Activated CD4-positive, alpha-beta memory T cell treated with anti-CD3 and anti-CD28 coated beads for 36 hours (primary cell): ENCODE measurements around the gene EXOC3L4. TPM values are rescaled to one million over a fixed set of nuclear protein-coding genes. Genes with fewer than 3 reads are reported as not detected.
"Not testable (repeated sequence)": the region's sequence is repeated elsewhere in the genome, so short reads cannot be mapped to it uniquely, and the experiment has no call there.

Experiments
- CTCF ChIA-PET: fragments of 350-600 bp; sonication (Branson Sonifier 250); formaldehyde crosslinking; loops from one replicate; lab custom pipeline; 2021; ENCODE audit warnings: antibody characterized with exemption, inconsistent platforms; lab: Charles Lee
- POLR2A ChIA-PET: fragments of 350-600 bp; sonication (Branson Sonifier 250); formaldehyde crosslinking; loops from one replicate; lab custom pipeline; 2021; ENCODE audit warnings: antibody characterized with exemption; lab: Charles Lee
- DNase-seq: peaks from one replicate; pipeline ENCODE4 v3.0.0-alpha.2; 2020
- H3K27ac Mint-ChIP-seq: one replicate; pipeline ENCODE4 v1.8.0; 2021; ENCODE audit warnings: mixed read lengths
- H3K27me3 Mint-ChIP-seq: one replicate; pipeline ENCODE4 v1.8.0; 2021; ENCODE audit warnings: mixed read lengths
- H3K36me3 Mint-ChIP-seq: one replicate; pipeline ENCODE4 v1.8.0; 2021; ENCODE audit warnings: mixed read lengths
- H3K4me1 Mint-ChIP-seq: one replicate; pipeline ENCODE4 v1.8.0; 2021; ENCODE audit warnings: low read depth, mixed read lengths
- H3K4me3 Mint-ChIP-seq: one replicate; pipeline ENCODE4 v1.8.0; 2021; ENCODE audit warnings: mild to moderate bottlenecking, mixed read lengths
- H3K9me3 Mint-ChIP-seq: one replicate; pipeline ENCODE4 v1.8.0; 2021; ENCODE audit warnings: mixed read lengths
- intact Hi-C: fragments of 100-400 bp; cut with micrococcal nuclease; formaldehyde crosslinking; loops from one replicate; pipeline ENCODE4 v1.15.1; 2023
- total RNA-seq, 2 experiments: library from RNA; stranded (reverse); gene quantifications; one replicate each; pipeline ENCODE4 v1.2.3, GENCODE V29; 2021

Gene EXOC3L4
- total RNA-seq, 2 experiments from 2014 or later, result not detected

GRCh38 chr14:103143506-103143905 lies 49.0 kb downstream of the EXOC3L4 start:
- H3K9me3 Mint-ChIP-seq, result no peaks in the 10 kb centered on the region

GRCh38 chr14:103144085-103144484 lies 49.6 kb downstream of the EXOC3L4 start:
- CTCF ChIA-PET, result interaction anchor here (1.5 kb wide), 1 partner anchor 39 kb away, joined by 4 read pairs; no protein-coding TSS in a partner anchor
- Mint-ChIP-seq H3K4me3 (no peak overlapping the region), H3K27me3 (peaks cover 40% of the 10 kb centered on the region), H3K36me3 (no peaks in the 10 kb centered on the region), H3K27ac (no peak overlapping the region), H3K9me3 (no peaks in the 10 kb centered on the region), H3K4me1 (peaks cover 6% of the 10 kb centered on the region)
- DNase-seq, result no peak
- intact Hi-C loops, result no loop called here
- POLR2A ChIA-PET, result no interaction called here

More at GRCh38 chr14:103143506-103143905, 49.0 kb downstream of the EXOC3L4 start:
- H3K27ac Mint-ChIP-seq, result no peak overlapping the region
- H3K4me3 Mint-ChIP-seq, result no peak overlapping the region
- H3K36me3 Mint-ChIP-seq, result no peaks in the 10 kb centered on the region
- peaks cover 38% of the 10 kb centered on the region for H3K27me3 Mint-ChIP-seq
- CTCF ChIA-PET, result interaction anchor here (1.5 kb wide), 1 partner anchor 39 kb away, joined by 4 read pairs; no protein-coding TSS in a partner anchor
- DNase-seq, result no peak
- peaks cover 6% of the 10 kb centered on the region for H3K4me1 Mint-ChIP-seq
- POLR2A ChIA-PET, result no interaction called here
- intact Hi-C loops, result no loop called here

- Mint-ChIP-seq H3K4me1 (no peaks in the 10 kb centered on the region), H3K4me3 (no peak overlapping the region), H3K9me3 (no peaks in the 10 kb centered on the region), H3K36me3 (no peaks in the 10 kb centered on the region), H3K27me3 (peaks cover 29% of the 10 kb centered on the region), H3K27ac (no peak overlapping the region)
- CTCF ChIA-PET, result no interaction called here
- intact Hi-C loops, result no loop called here
- POLR2A ChIA-PET, result no interaction called here
- no peak for DNase-seq
Measured at GRCh38 chr14:103146141-103146709, 51.7 kb downstream of the EXOC3L4 start.

- Mint-ChIP-seq H3K4me3 (no peak overlapping the region), H3K27me3 (peaks cover 8% of the 10 kb centered on the region), H3K27ac (no peak overlapping the region), H3K36me3 (no peaks in the 10 kb centered on the region), H3K9me3 (no peaks in the 10 kb centered on the region), H3K4me1 (no peaks in the 10 kb centered on the region)
- ChIA-PET POLR2A (no interaction called here), CTCF (interaction anchor here (0.9 to 3.8 kb wide), 3 partner anchors 9 to 143 kb away, joined by 3 to 16 read pairs (median 4); no protein-coding TSS in a partner anchor)
- intact Hi-C loops, result no loop called here
- DNase-seq, result no peak
Measured at GRCh38 chr14:103149351-103150237, 55.1 kb downstream of the EXOC3L4 start.

GRCh38 chr14:103151270-103151945 lies 56.9 kb downstream of the EXOC3L4 start:
- no peaks in the 10 kb centered on the region for H3K36me3 Mint-ChIP-seq
- H3K4me3 Mint-ChIP-seq, result no peak overlapping the region
- H3K27me3 Mint-ChIP-seq, result peaks cover 6% of the 10 kb centered on the region
- H3K9me3 Mint-ChIP-seq, result no peaks in the 10 kb centered on the region
- CTCF ChIA-PET, result no interaction called here
- no peaks in the 10 kb centered on the region for H3K4me1 Mint-ChIP-seq
- DNase-seq, result no peak
- intact Hi-C loops, result no loop called here
- no peak overlapping the region for H3K27ac Mint-ChIP-seq
- POLR2A ChIA-PET, result no interaction called here

- Mint-ChIP-seq H3K4me1 (no peaks in the 10 kb centered on the region), H3K36me3 (no peaks in the 10 kb centered on the region), H3K9me3 (no peaks in the 10 kb centered on the region), H3K27ac (no peak overlapping the region), H3K4me3 (no peak overlapping the region), H3K27me3 (no peaks in the 10 kb centered on the region)
- CTCF ChIA-PET, result no interaction called here
- DNase-seq, result no peak
- intact Hi-C loops, result no loop called here
- POLR2A ChIA-PET, result no interaction called here
Measured at GRCh38 chr14:103155010-103155409, 60.5 kb downstream of the EXOC3L4 start.

- intact Hi-C loops, DNase-seq, H3K27ac Mint-ChIP-seq, H3K27me3 Mint-ChIP-seq, H3K4me3 Mint-ChIP-seq, CTCF ChIA-PET, H3K4me1 Mint-ChIP-seq, H3K9me3 Mint-ChIP-seq, H3K36me3 Mint-ChIP-seq, POLR2A ChIA-PET: not testable (repeated sequence)
Measured at GRCh38 chr14:103155416-103155815, 60.9 kb downstream of the EXOC3L4 start.

GRCh38 chr14:103155826-103156394 lies 61.4 kb downstream of the EXOC3L4 start:
- Mint-ChIP-seq H3K36me3 (no peaks in the 10 kb centered on the region), H3K4me1 (peaks cover 2% of the 10 kb centered on the region), H3K4me3 (no peak overlapping the region), H3K27me3 (no peaks in the 10 kb centered on the region), H3K9me3 (no peaks in the 10 kb centered on the region), H3K27ac (no peak overlapping the region)
- intact Hi-C loops, result no loop called here
- POLR2A ChIA-PET, result no interaction called here
- DNase-seq, result no peak
- CTCF ChIA-PET, result no interaction called here

- no peak overlapping the region for H3K4me3 Mint-ChIP-seq
- H3K4me1 Mint-ChIP-seq, result peaks cover 3% of the 10 kb centered on the region
- H3K36me3 Mint-ChIP-seq, result no peaks in the 10 kb centered on the region
- ChIA-PET CTCF (no interaction called here), POLR2A (no interaction called here)
- intact Hi-C loops, result no loop called here
- no peak overlapping the region for H3K27ac Mint-ChIP-seq
- H3K9me3 Mint-ChIP-seq, result no peaks in the 10 kb centered on the region
- no peaks in the 10 kb centered on the region for H3K27me3 Mint-ChIP-seq
- no peak for DNase-seq
Measured at GRCh38 chr14:103156651-103157378, 62.3 kb downstream of the EXOC3L4 start.

GRCh38 chr14:103157969-103158368 lies 63.4 kb downstream of the EXOC3L4 start:
- CTCF ChIA-PET, result no interaction called here
- no peak overlapping the region for H3K4me3 Mint-ChIP-seq

GRCh38 chr14:103158688-103159087 lies 64.2 kb downstream of the EXOC3L4 start:
- no peak overlapping the region for H3K4me3 Mint-ChIP-seq
- H3K9me3 Mint-ChIP-seq, result no peaks in the 10 kb centered on the region
- ChIA-PET CTCF (interaction anchor here (0.6 kb wide), 1 partner anchor 79 kb away, joined by 4 read pairs; no protein-coding TSS in a partner anchor), POLR2A (no interaction called here)
- H3K4me1 Mint-ChIP-seq, result peaks cover 3% of the 10 kb centered on the region
- no peaks in the 10 kb centered on the region for H3K36me3 Mint-ChIP-seq
- intact Hi-C loops, result no loop called here
- H3K27me3 Mint-ChIP-seq, result no peaks in the 10 kb centered on the region
- no peak overlapping the region for H3K27ac Mint-ChIP-seq
- no peak for DNase-seq

More at GRCh38 chr14:103157969-103158368, 63.4 kb downstream of the EXOC3L4 start:
- intact Hi-C loops, result no loop called here
- no peaks in the 10 kb centered on the region for H3K9me3 Mint-ChIP-seq
- no peak overlapping the region for H3K27ac Mint-ChIP-seq
- POLR2A ChIA-PET, result no interaction called here
- no peaks in the 10 kb centered on the region for H3K27me3 Mint-ChIP-seq
- no peak for DNase-seq
- H3K36me3 Mint-ChIP-seq, result no peaks in the 10 kb centered on the region
- peaks cover 3% of the 10 kb centered on the region for H3K4me1 Mint-ChIP-seq
